ENCODE data around the gene APCDD1.
"Not testable (repeated sequence)": the region's sequence is repeated elsewhere in the genome, so short reads cannot be mapped to it uniquely, and the experiment has no call there.

The APCDD1 gene

GRCh38 chr18:10497206-10497749, 42.8 kb downstream of the APCDD1 start:
- DNase-seq = no peak

GRCh38 chr18:10499230-10499629, 44.8 kb downstream of the APCDD1 start:
- DNase-seq = no peak

GRCh38 chr18:10500038-10500437, 45.6 kb downstream of the APCDD1 start:
- DNase-seq = no peak

GRCh38 chr18:10504723-10505122, 50.3 kb downstream of the APCDD1 start:
- DNase-seq = no peak

- DNase-seq = not testable (repeated sequence)
Measured at GRCh38 chr18:10505892-10506291, 51.5 kb downstream of the APCDD1 start.

GRCh38 chr18:10508591-10508990, 54.2 kb downstream of the APCDD1 start:
- no peak for DNase-seq

- DNase-seq = no peak
Measured at GRCh38 chr18:10511236-10511635, 56.8 kb downstream of the APCDD1 start.

GRCh38 chr18:10514082-10514481, 59.6 kb downstream of the APCDD1 start:
- DNase-seq = no peak

- DNase-seq = no peak
Measured at GRCh38 chr18:10514601-10515000, 60.2 kb downstream of the APCDD1 start.

GRCh38 chr18:10515456-10515855, 61.0 kb downstream of the APCDD1 start:
- no peak for DNase-seq

- no peak for DNase-seq
Measured at GRCh38 chr18:10516078-10516477, 61.6 kb downstream of the APCDD1 start.

GRCh38 chr18:10518595-10519255, 64.3 kb downstream of the APCDD1 start:
- no peak for DNase-seq

- no peak for DNase-seq
Measured at GRCh38 chr18:10519366-10519765, 64.9 kb downstream of the APCDD1 start.

GRCh38 chr18:10519999-10520935, 65.8 kb downstream of the APCDD1 start:
- DNase-seq = peak; percentile 74

GRCh38 chr18:10521566-10521965, 67.1 kb downstream of the APCDD1 start:
- DNase-seq = no peak

GRCh38 chr18:10522574-10522973, 68.1 kb downstream of the APCDD1 start:
- no peak for DNase-seq

GRCh38 chr18:10523544-10523943, 69.1 kb downstream of the APCDD1 start:
- DNase-seq = no peak

- no peak for DNase-seq
Measured at GRCh38 chr18:10524507-10525370, 70.3 kb downstream of the APCDD1 start.

GRCh38 chr18:10525371-10525691, 70.9 kb downstream of the APCDD1 start:
- DNase-seq = no peak

GRCh38 chr18:10525697-10526560, 71.5 kb downstream of the APCDD1 start, which contains the start of gene NAPG:
TSS of gene NAPG (plus strand) at chr18:10526027. CDS start at chr18:10526103, 76 bp downstream.
- DNase-seq = peak; percentile 93

GRCh38 chr18:10526561-10526949, 72.1 kb downstream of the APCDD1 start:
- DNase-seq = no peak

GRCh38 chr18:10528439-10528838, 74.0 kb downstream of the APCDD1 start:
- DNase-seq = no peak
